ENCODE results near the gene PRDM1.

GRCh38 chr6:106113256-106113959, 27.3 kb downstream of the PRDM1 start:
- TF ChIP-seq CTCF (conservative IDR thresholded peaks at IDR 0.05 in 1 of 2, IDR thresholded peaks at IDR 0.05 in 1 of 2; ENCODE audit: extremely low read depth in 1 of 2, insufficient read depth in 1 of 2, low read depth in 1 of 2, low read length in 2 of 2), result no peak
- TF ChIP-seq EZH2 (IDR thresholded peaks at IDR 0.05; ENCODE audit: borderline replicate concordance, low read length), result no peak

Data from mammary epithelial cell (primary cell).